Activated T-cell treated with anti-CD3 and anti-CD28 coated beads, Interleukin-2, amount 50 U/mL, for 72 hours (primary cell): ENCODE results near the gene COG1. TPM values are rescaled to one million over a fixed set of nuclear protein-coding genes. Genes with fewer than 3 reads are reported as not detected.

ENCODE experiments used
- ATAC-seq, 2 donors: fragments of 150-1000 bp; cut with Tn5 transposase; replicated peaks in 1 of 2; 2 replicates each; pipeline ENCODE4 v1.10.0; 2021; ENCODE audit warnings: moderate library complexity in 2 of 2, mild to moderate bottlenecking in 1 of 2
- DNase-seq, 2 donors: peaks; one replicate each; pipeline ENCODE4 v3.0.0; 2021 to 2022; ENCODE audit warnings: mixed read lengths in 1 of 2
- H3K27ac Mint-ChIP-seq: one replicate; pipeline ENCODE4 v1.8.0; 2022; ENCODE audit warnings: mild to moderate bottlenecking, moderate library complexity, mixed read lengths
- H3K27me3 Mint-ChIP-seq: one replicate; pipeline ENCODE4 v1.8.0; 2022; ENCODE audit warnings: low read depth, mixed read lengths
- H3K36me3 Mint-ChIP-seq, 2 donors: one replicate each; pipeline ENCODE4 v1.8.0; 2022; ENCODE audit warnings: mixed read lengths in 2 of 2, mild to moderate bottlenecking in 1 of 2; ENCODE audit not compliant: insufficient read depth in 2 of 2
- H3K4me1 Mint-ChIP-seq: one replicate; pipeline ENCODE4 v1.8.0; 2022; ENCODE audit warnings: low read depth, mixed read lengths
- H3K4me3 Mint-ChIP-seq, 2 donors: one replicate each; pipeline ENCODE4 v1.8.0; 2022; ENCODE audit warnings: mild to moderate bottlenecking in 2 of 2, mixed read lengths in 2 of 2, moderate library complexity in 2 of 2
- H3K9me3 Mint-ChIP-seq, 2 donors: one replicate each; pipeline ENCODE4 v1.8.0; 2022; ENCODE audit warnings: mixed read lengths in 2 of 2
- total RNA-seq, 2 donors: library from RNA; stranded (reverse); gene quantifications; one replicate each; pipeline ENCODE4 v1.2.3, GENCODE V29; 2022

The COG1 gene
- total RNA-seq, 2 donors from 2014 or later, result 36.2 to 37.1 TPM

DNA sequence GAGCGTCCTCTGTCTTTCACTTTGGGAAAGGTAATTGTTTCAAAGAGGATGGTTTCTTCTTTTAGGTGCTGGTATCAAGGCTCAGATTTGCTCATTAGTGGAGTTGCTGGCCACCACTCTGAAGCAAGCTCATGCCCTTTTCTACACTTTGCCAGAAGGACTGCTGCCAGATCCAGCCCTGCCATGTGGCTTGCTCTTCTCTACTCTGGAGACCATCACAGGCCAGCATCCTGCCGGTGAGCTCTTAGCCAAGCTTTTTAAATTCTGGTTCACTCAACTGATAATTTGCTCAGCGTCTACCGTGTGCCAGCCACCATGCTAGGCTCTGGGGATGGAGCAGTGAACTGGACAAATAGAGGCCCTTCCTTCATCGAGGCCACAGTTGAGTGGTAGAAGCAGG lies 4.3 kb downstream of the COG1 start:
- Mint-ChIP-seq H3K4me1 (peaks cover 22% of the 10 kb centered on the region), H3K27me3 (no peaks in the 10 kb centered on the region), H3K9me3 (no peaks in the 10 kb centered on the region), H3K36me3 (peaks cover 20 to 27% of the 10 kb centered on the region in 2 donors), H3K4me3 (no peak overlapping the region), H3K27ac (peak overlapping the region; percentile 7)
- no peak for ATAC-seq
- DNase-seq, result no peak

GRCh38 chr17:73198201-73198929 lies 5.5 kb downstream of the COG1 start:
- no peak for ATAC-seq
- H3K27ac Mint-ChIP-seq, result peak overlapping the region; percentile 40
- H3K4me1 Mint-ChIP-seq, result peaks cover 27% of the 10 kb centered on the region
- H3K4me3 Mint-ChIP-seq, result no peak overlapping the region
- peaks cover 21 to 27% of the 10 kb centered on the region in 2 donors for H3K36me3 Mint-ChIP-seq
- H3K9me3 Mint-ChIP-seq, result no peaks in the 10 kb centered on the region
- no peaks in the 10 kb centered on the region for H3K27me3 Mint-ChIP-seq
- no peak for DNase-seq

- Mint-ChIP-seq H3K27me3 (no peaks in the 10 kb centered on the region), H3K9me3 (no peaks in the 10 kb centered on the region), H3K4me3 (no peak overlapping the region), H3K4me1 (peaks cover 27% of the 10 kb centered on the region), H3K36me3 (peaks cover 20 to 31% of the 10 kb centered on the region in 2 donors), H3K27ac (no peak overlapping the region)
- no peak for DNase-seq
- ATAC-seq, result no peak
Measured at GRCh38 chr17:73198930-73199260, 6.0 kb downstream of the COG1 start.

GRCh38 chr17:73199751-73200317 lies 7.0 kb downstream of the COG1 start:
- Mint-ChIP-seq H3K36me3 (peaks cover 20 to 32% of the 10 kb centered on the region in 2 donors), H3K27ac (no peak overlapping the region), H3K9me3 (no peaks in the 10 kb centered on the region), H3K4me1 (peaks cover 29% of the 10 kb centered on the region), H3K27me3 (no peaks in the 10 kb centered on the region), H3K4me3 (no peak overlapping the region)
- DNase-seq, result no peak
- ATAC-seq, result no peak

- DNase-seq (no peak), ATAC-seq (no peak)
- Mint-ChIP-seq H3K9me3 (no peaks in the 10 kb centered on the region), H3K27me3 (no peaks in the 10 kb centered on the region), H3K36me3 (peaks cover 20 to 32% of the 10 kb centered on the region in 2 donors), H3K4me3 (no peak overlapping the region), H3K4me1 (peaks cover 26% of the 10 kb centered on the region), H3K27ac (no peak overlapping the region)
Measured at GRCh38 chr17:73200476-73200875, 7.6 kb downstream of the COG1 start.

GRCh38 chr17:73201215-73202069 lies 8.6 kb downstream of the COG1 start:
- Mint-ChIP-seq H3K9me3 (no peaks in the 10 kb centered on the region), H3K36me3 (peaks cover 20 to 39% of the 10 kb centered on the region in 2 donors), H3K4me1 (peaks cover 26% of the 10 kb centered on the region), H3K27ac (no peak overlapping the region), H3K4me3 (no peak overlapping the region), H3K27me3 (no peaks in the 10 kb centered on the region)
- DNase-seq (no peak), ATAC-seq (no peak)

DNA sequence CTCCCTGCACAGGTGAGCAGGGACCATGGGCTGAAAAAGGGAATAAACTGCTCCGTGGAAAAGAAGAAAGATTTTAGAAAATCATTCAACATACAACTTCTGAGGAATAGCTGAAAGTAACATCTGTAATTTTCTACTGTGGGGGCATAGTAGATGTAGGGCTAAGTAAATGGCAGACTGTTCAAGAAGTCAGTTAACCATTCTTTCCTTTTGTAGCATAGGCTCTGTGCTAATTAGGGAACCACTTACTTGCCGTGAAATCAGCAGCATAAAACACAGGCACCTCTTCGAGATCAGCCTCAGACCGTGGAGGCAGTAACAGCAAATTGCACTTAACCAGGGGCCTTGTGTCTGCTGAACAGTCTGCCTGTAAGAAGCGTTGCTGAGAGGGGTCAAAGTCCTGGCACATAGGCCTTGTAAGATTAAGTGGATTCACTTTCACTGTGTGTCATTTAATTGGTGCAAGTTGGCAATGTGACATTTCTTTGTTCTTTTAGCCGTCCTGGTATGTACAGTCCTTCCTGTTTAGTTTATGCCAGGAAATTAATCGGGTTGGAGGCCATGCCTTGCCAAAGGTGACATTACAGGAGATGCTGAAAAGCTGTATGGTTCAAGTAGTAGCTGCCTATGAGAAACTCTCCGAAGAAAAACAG lies 10.4 kb downstream of the COG1 start:
- Mint-ChIP-seq H3K27me3 (no peaks in the 10 kb centered on the region), H3K4me1 (peaks cover 19% of the 10 kb centered on the region), H3K27ac (peak overlapping the region; percentile 84), H3K4me3 (peak overlapping the region; percentile 20 to 54), H3K36me3 (peaks cover 16 to 43% of the 10 kb centered on the region in 2 donors), H3K9me3 (no peaks in the 10 kb centered on the region)
- DNase-seq, result no peak
- ATAC-seq, result peak; percentile 39 to 58

DNA sequence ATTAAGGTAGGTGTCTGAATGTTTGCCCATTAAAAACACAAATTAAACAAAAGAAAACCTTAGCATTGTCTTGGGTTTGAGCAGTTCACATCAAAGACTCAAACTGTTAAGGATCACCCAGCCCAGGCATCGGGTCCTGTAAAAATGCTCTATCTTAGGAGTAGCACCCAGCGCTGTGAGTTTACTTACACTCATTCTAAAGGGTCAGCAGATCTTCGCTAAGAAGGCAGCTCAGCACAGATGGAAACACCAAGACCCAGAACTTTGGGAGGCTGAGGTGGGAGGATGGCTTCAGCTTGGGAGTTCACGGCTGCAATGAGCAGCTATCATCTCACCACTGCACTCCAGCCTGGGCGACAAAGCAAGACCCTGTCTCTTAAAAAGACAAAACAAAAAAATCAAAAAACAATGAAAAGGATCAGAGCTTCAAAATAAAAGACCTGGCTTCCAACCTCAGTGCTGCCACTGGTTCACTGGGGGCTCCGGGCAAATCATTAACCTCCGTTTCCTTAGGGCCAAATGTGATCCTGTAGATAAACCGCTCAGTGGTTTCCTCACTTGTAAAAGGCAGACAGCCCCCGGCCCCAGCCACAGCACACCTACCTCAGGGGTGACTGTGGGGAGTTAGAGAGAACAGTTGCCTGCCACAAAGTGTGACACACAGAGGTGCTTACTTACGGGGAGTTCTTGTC lies 11.1 kb downstream of the COG1 start:
- peaks cover 19% of the 10 kb centered on the region for H3K4me1 Mint-ChIP-seq
- no peaks in the 10 kb centered on the region for H3K27me3 Mint-ChIP-seq
- H3K27ac Mint-ChIP-seq, result peak overlapping the region; percentile 84
- peaks cover 15 to 46% of the 10 kb centered on the region in 2 donors for H3K36me3 Mint-ChIP-seq
- ATAC-seq (peak; percentile 83 to 91), DNase-seq (peak; percentile 43 to 49)
- no peaks in the 10 kb centered on the region for H3K9me3 Mint-ChIP-seq
- peak overlapping the region; percentile 20 to 54 for H3K4me3 Mint-ChIP-seq

- DNase-seq (no peak), ATAC-seq (no peak)
- Mint-ChIP-seq H3K4me3 (no peak overlapping the region), H3K36me3 (peaks cover 12 to 43% of the 10 kb centered on the region in 2 donors), H3K4me1 (peaks cover 31% of the 10 kb centered on the region), H3K27me3 (no peaks in the 10 kb centered on the region), H3K9me3 (no peaks in the 10 kb centered on the region), H3K27ac (peak overlapping the region; percentile 38)
Measured at GRCh38 chr17:73205459-73205961, 12.7 kb downstream of the COG1 start.

DNA sequence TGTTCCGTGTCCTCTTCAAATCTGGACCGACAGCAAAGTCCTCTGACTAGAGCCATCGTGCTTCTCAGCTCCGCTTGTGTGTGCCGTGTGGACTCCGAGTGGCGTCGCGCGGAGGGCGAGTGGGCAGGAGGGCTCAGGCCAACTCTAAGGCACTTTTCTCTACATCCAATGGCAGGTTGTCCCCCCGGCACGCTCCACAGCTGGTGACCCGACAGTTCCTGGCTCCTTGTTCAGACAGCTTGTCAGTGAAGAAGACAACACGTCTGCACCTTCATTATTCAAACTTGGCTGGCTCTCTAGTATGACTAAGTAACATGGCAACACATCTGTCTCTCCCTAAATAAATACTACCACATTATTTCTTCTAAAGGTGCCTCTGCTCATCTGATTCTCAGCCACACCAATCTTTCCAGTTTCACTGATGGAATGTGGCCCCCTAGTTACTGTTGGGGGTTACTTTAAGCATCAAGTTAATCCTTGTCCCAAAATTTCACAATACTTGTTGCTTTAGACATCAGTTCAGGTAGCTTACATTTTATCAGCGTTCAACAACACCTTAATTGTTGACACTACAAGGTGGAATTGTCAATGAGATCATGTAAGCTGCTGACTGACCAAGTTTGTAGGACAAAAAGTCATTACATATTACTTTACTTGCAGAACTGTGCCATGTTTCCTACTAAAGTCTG lies 15.4 kb downstream of the COG1 start:
- DNase-seq, result no peak
- Mint-ChIP-seq H3K4me3 (no peak overlapping the region), H3K27ac (peak overlapping the region; percentile 43), H3K9me3 (no peaks in the 10 kb centered on the region), H3K4me1 (peaks cover 46% of the 10 kb centered on the region), H3K36me3 (peaks cover 10 to 37% of the 10 kb centered on the region in 2 donors), H3K27me3 (no peaks in the 10 kb centered on the region)
- ATAC-seq, result no peak

DNA sequence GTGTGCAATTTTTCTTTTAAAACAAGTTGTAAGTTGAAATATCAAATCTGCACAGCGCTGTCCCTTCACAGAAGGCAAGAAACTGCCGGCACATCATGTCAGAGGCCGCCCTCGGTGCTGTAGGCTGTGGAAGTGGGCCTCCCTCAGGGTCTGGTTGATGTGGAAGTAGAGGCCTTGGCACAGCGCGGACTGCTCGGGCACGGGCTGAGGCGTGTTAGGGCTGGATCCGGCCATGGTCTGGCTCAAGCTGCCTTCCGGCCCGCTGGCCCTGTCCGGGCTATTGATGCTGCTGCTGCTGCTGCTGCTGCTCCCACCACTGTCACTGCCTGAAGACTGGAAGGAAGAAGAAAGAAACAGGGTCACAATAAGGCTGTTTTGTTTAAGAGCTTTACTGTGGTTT lies 16.6 kb downstream of the COG1 start:
- no peak overlapping the region for H3K27ac Mint-ChIP-seq
- H3K36me3 Mint-ChIP-seq, result peaks cover 8 to 32% of the 10 kb centered on the region in 2 donors
- DNase-seq (no peak), ATAC-seq (no peak)
- H3K4me1 Mint-ChIP-seq, result peaks cover 35% of the 10 kb centered on the region
- H3K4me3 Mint-ChIP-seq, result no peak overlapping the region
- H3K9me3 Mint-ChIP-seq, result no peaks in the 10 kb centered on the region
- H3K27me3 Mint-ChIP-seq, result no peaks in the 10 kb centered on the region
